Measurements from ENCODE around the gene SCLT1. TPM values are rescaled to one million over a fixed set of nuclear protein-coding genes. Genes with fewer than 3 reads are reported as not detected.

Gene SCLT1
- total RNA-seq, 2 donors from 2014 or later: 19.5 to 21.2 TPM

GRCh38 chr4:128974136-128974581, 119.2 kb downstream of the SCLT1 start:
- no peak overlapping the region for H3K4me3 Mint-ChIP-seq
- H3K9me3 ChIP-seq (ENCODE audit: control insufficient read depth, low read length, poor library complexity, severe bottlenecking): no peaks in the 10 kb centered on the region
- DNase-seq (no peak), ATAC-seq (no peak)
- no peaks in the 10 kb centered on the region for H3K27me3 Mint-ChIP-seq
- H3K27ac Mint-ChIP-seq: no peak overlapping the region
- no peaks in the 10 kb centered on the region for H3K4me1 Mint-ChIP-seq
- H3K36me3 Mint-ChIP-seq (ENCODE audit: low read depth): peaks cover under 1% of the 10 kb centered on the region

GRCh38 chr4:128973384-128973783, 120.0 kb downstream of the SCLT1 start:
- H3K36me3 Mint-ChIP-seq (ENCODE audit: low read depth): peaks cover 6% of the 10 kb centered on the region
- H3K9me3 ChIP-seq (ENCODE audit: control insufficient read depth, low read length, poor library complexity, severe bottlenecking): no peaks in the 10 kb centered on the region
- no peaks in the 10 kb centered on the region for H3K4me1 Mint-ChIP-seq
- ATAC-seq (no peak), DNase-seq (no peak)
- H3K4me3 Mint-ChIP-seq: no peak overlapping the region
- no peak overlapping the region for H3K27ac Mint-ChIP-seq
- no peaks in the 10 kb centered on the region for H3K27me3 Mint-ChIP-seq

- H3K4me1 Mint-ChIP-seq: peaks cover 11% of the 10 kb centered on the region
- ATAC-seq: no peak
- H3K27ac Mint-ChIP-seq: no peak overlapping the region
- DNase-seq: no peak
- no peaks in the 10 kb centered on the region for H3K27me3 Mint-ChIP-seq
- no peaks in the 10 kb centered on the region for H3K9me3 ChIP-seq (ENCODE audit: control insufficient read depth, low read length, poor library complexity, severe bottlenecking)
- no peak overlapping the region for H3K4me3 Mint-ChIP-seq
- peaks cover 4% of the 10 kb centered on the region for H3K36me3 Mint-ChIP-seq (ENCODE audit: low read depth)
Measured at GRCh38 chr4:128961405-128961804, 131.9 kb downstream of the SCLT1 start.

GRCh38 chr4:128958194-128958593, 135.1 kb downstream of the SCLT1 start:
- no peak for ATAC-seq
- no peaks in the 10 kb centered on the region for H3K9me3 ChIP-seq (ENCODE audit: control insufficient read depth, low read length, poor library complexity, severe bottlenecking)
- no peak for DNase-seq
- Mint-ChIP-seq H3K27ac (no peak overlapping the region), H3K4me3 (no peak overlapping the region), H3K27me3 (no peaks in the 10 kb centered on the region), H3K36me3 (ENCODE audit: low read depth) (peaks cover 4% of the 10 kb centered on the region), H3K4me1 (peaks cover 11% of the 10 kb centered on the region)

- DNase-seq (no peak), ATAC-seq (no peak)
- Mint-ChIP-seq H3K4me1 (peaks cover 8% of the 10 kb centered on the region), H3K27ac (no peak overlapping the region), H3K36me3 (ENCODE audit: low read depth) (peaks cover 2% of the 10 kb centered on the region), H3K27me3 (no peaks in the 10 kb centered on the region), H3K4me3 (no peak overlapping the region)
- H3K9me3 ChIP-seq (ENCODE audit: control insufficient read depth, low read length, poor library complexity, severe bottlenecking): no peaks in the 10 kb centered on the region
Measured at GRCh38 chr4:128957459-128957858, 135.9 kb downstream of the SCLT1 start.

- DNase-seq: no peak
- no peaks in the 10 kb centered on the region for H3K27me3 Mint-ChIP-seq
- peaks cover 2% of the 10 kb centered on the region for H3K4me1 Mint-ChIP-seq
- H3K9me3 ChIP-seq (ENCODE audit: control insufficient read depth, low read length, poor library complexity, severe bottlenecking): no peaks in the 10 kb centered on the region
- peaks cover 8% of the 10 kb centered on the region for H3K36me3 Mint-ChIP-seq (ENCODE audit: low read depth)
- H3K27ac Mint-ChIP-seq: no peak overlapping the region
- no peak for ATAC-seq
- H3K4me3 Mint-ChIP-seq: no peak overlapping the region
Measured at GRCh38 chr4:128955751-128956150, 137.6 kb downstream of the SCLT1 start.

- no peak overlapping the region for H3K27ac Mint-ChIP-seq
- peaks cover 2% of the 10 kb centered on the region for H3K4me1 Mint-ChIP-seq
- ATAC-seq (no peak), DNase-seq (no peak)
- no peaks in the 10 kb centered on the region for H3K9me3 ChIP-seq (ENCODE audit: control insufficient read depth, low read length, poor library complexity, severe bottlenecking)
- peaks cover 10% of the 10 kb centered on the region for H3K36me3 Mint-ChIP-seq (ENCODE audit: low read depth)
- H3K27me3 Mint-ChIP-seq: no peaks in the 10 kb centered on the region
- no peak overlapping the region for H3K4me3 Mint-ChIP-seq
Measured at GRCh38 chr4:128954941-128955340, 138.4 kb downstream of the SCLT1 start.

GRCh38 chr4:128951316-128951715, 142.0 kb downstream of the SCLT1 start:
- no peaks in the 10 kb centered on the region for H3K9me3 ChIP-seq (ENCODE audit: control insufficient read depth, low read length, poor library complexity, severe bottlenecking)
- H3K27me3 Mint-ChIP-seq: no peaks in the 10 kb centered on the region
- ATAC-seq: no peak
- peaks cover 2% of the 10 kb centered on the region for H3K4me1 Mint-ChIP-seq
- peaks cover 11% of the 10 kb centered on the region for H3K36me3 Mint-ChIP-seq (ENCODE audit: low read depth)
- no peak for DNase-seq
- H3K4me3 Mint-ChIP-seq: no peak overlapping the region
- no peak overlapping the region for H3K27ac Mint-ChIP-seq

GRCh38 chr4:128950796-128951195, 142.5 kb downstream of the SCLT1 start:
- Mint-ChIP-seq H3K4me1 (peaks cover 2% of the 10 kb centered on the region), H3K4me3 (no peak overlapping the region), H3K36me3 (ENCODE audit: low read depth) (peaks cover 11% of the 10 kb centered on the region), H3K27ac (no peak overlapping the region), H3K27me3 (no peaks in the 10 kb centered on the region)
- ATAC-seq (no peak), DNase-seq (no peak)
- no peaks in the 10 kb centered on the region for H3K9me3 ChIP-seq (ENCODE audit: control insufficient read depth, low read length, poor library complexity, severe bottlenecking)

GRCh38 chr4:128946916-128947315, 146.4 kb downstream of the SCLT1 start:
- Mint-ChIP-seq H3K27me3 (no peaks in the 10 kb centered on the region), H3K4me1 (no peaks in the 10 kb centered on the region), H3K27ac (no peak overlapping the region), H3K36me3 (ENCODE audit: low read depth) (peaks cover 16% of the 10 kb centered on the region), H3K4me3 (no peak overlapping the region)
- H3K9me3 ChIP-seq (ENCODE audit: control insufficient read depth, low read length, poor library complexity, severe bottlenecking): no peaks in the 10 kb centered on the region
- ATAC-seq: no peak
- no peak for DNase-seq

GRCh38 chr4:128942607-128943006, 150.7 kb downstream of the SCLT1 start:
- Mint-ChIP-seq H3K27ac (no peak overlapping the region), H3K4me3 (no peak overlapping the region), H3K27me3 (no peaks in the 10 kb centered on the region), H3K4me1 (no peaks in the 10 kb centered on the region), H3K36me3 (ENCODE audit: low read depth) (peaks cover 15% of the 10 kb centered on the region)
- no peak for DNase-seq
- no peaks in the 10 kb centered on the region for H3K9me3 ChIP-seq (ENCODE audit: control insufficient read depth, low read length, poor library complexity, severe bottlenecking)
- ATAC-seq: no peak

GRCh38 chr4:128940971-128941370, 152.4 kb downstream of the SCLT1 start:
- no peak for DNase-seq
- no peaks in the 10 kb centered on the region for H3K9me3 ChIP-seq (ENCODE audit: control insufficient read depth, low read length, poor library complexity, severe bottlenecking)
- no peak overlapping the region for H3K27ac Mint-ChIP-seq
- peaks cover 12% of the 10 kb centered on the region for H3K36me3 Mint-ChIP-seq (ENCODE audit: low read depth)
- no peak for ATAC-seq
- H3K4me1 Mint-ChIP-seq: no peaks in the 10 kb centered on the region
- no peak overlapping the region for H3K4me3 Mint-ChIP-seq
- no peaks in the 10 kb centered on the region for H3K27me3 Mint-ChIP-seq

- DNase-seq (no peak), ATAC-seq (no peak)
- H3K9me3 ChIP-seq (ENCODE audit: control insufficient read depth, low read length, poor library complexity, severe bottlenecking): no peaks in the 10 kb centered on the region
- Mint-ChIP-seq H3K27ac (no peak overlapping the region), H3K4me1 (peaks cover 2% of the 10 kb centered on the region), H3K4me3 (no peak overlapping the region), H3K27me3 (no peaks in the 10 kb centered on the region), H3K36me3 (ENCODE audit: low read depth) (peaks cover 6% of the 10 kb centered on the region)
Measured at GRCh38 chr4:128930051-128930450, 163.3 kb downstream of the SCLT1 start.

- Mint-ChIP-seq H3K27ac (no peak overlapping the region), H3K36me3 (ENCODE audit: low read depth) (peaks cover 4% of the 10 kb centered on the region), H3K4me1 (no peaks in the 10 kb centered on the region), H3K27me3 (no peaks in the 10 kb centered on the region), H3K4me3 (no peak overlapping the region)
- DNase-seq (no peak), ATAC-seq (no peak)
- H3K9me3 ChIP-seq (ENCODE audit: control insufficient read depth, low read length, poor library complexity, severe bottlenecking): no peaks in the 10 kb centered on the region
Measured at GRCh38 chr4:128924951-128925350, 168.4 kb downstream of the SCLT1 start.

Measured in T-helper 17 cell (primary cell).